Neural progenitor cell (in vitro differentiated cells): ENCODE results near the gene C10orf120.

Experiments
- EZH2 ChIP-seq: fragments of 200-600 bp; sonication (generic); IDR thresholded peaks from 2 replicates; pipeline ENCODE4 v1.6.1; 2017; ENCODE audit warnings: antibody characterized with exemption, mild to moderate bottlenecking, moderate library complexity
- EZH2phosphoT487 ChIP-seq: fragments of 200-600 bp; sonication (generic); IDR thresholded peaks from 2 replicates; pipeline ENCODE4 v1.6.1; 2017; ENCODE audit warnings: antibody characterized with exemption
- TF ChIP-seq, protein P1 (sequence below): fragments of 200-600 bp; sonication (generic); IDR thresholded peaks from 2 replicates; pipeline ENCODE4 v1.5.1; 2017; ENCODE audit warnings: antibody characterized with exemption, mild to moderate bottlenecking

DNA sequence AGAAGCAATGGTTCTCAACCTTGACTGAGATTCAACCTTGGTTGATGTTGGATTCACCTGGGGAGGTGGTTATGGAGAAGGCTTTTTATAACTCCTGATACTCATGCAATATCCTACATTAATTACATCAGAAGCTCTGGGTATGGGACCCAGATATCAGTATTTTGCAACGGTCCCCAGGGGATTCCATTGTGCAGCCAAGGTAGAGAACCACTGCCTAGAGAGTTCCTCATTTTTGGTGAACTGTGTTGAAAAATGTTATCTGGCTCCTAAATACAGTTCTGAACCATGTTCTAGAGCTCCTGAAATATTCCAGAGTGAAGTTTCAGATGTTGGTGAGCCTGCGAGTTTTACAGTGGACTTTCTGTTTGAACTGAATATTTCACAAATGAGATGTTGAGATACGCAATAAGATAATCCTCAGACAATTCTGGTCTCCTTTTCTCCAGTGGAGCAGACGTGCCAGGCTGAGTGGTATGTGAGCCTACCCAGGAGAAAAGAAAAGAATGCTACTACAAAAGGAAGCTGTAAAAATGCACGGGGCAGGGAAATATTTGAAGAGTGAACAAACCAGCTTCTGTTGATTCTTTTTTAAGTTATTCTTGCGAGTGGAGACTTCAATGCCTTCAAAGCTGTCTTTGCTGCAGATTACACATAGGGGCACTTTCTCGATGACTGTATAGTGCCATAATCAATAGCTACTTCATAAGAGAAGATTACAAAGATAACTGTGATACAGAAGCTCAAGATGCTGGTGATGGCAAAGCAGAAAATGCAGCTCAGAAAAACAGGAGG, 13.6 kb upstream of the C10orf120 start:
- TF ChIP-seq, protein P1, sequence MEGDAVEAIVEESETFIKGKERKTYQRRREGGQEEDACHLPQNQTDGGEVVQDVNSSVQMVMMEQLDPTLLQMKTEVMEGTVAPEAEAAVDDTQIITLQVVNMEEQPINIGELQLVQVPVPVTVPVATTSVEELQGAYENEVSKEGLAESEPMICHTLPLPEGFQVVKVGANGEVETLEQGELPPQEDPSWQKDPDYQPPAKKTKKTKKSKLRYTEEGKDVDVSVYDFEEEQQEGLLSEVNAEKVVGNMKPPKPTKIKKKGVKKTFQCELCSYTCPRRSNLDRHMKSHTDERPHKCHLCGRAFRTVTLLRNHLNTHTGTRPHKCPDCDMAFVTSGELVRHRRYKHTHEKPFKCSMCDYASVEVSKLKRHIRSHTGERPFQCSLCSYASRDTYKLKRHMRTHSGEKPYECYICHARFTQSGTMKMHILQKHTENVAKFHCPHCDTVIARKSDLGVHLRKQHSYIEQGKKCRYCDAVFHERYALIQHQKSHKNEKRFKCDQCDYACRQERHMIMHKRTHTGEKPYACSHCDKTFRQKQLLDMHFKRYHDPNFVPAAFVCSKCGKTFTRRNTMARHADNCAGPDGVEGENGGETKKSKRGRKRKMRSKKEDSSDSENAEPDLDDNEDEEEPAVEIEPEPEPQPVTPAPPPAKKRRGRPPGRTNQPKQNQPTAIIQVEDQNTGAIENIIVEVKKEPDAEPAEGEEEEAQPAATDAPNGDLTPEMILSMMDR, result no peak
- no peak for TF ChIP-seq EZH2phosphoT487
- TF ChIP-seq EZH2, result no peak
